HG02852 (cell line): ENCODE measurements around the gene SLC35F1.

Experiments used
- ATAC-seq: cut with Tn5 transposase; IDR thresholded peaks from one replicate; pipeline ENCODE4 v1.9.1; 2021; ENCODE audit warnings: mild to moderate bottlenecking, moderate library complexity; ENCODE audit not compliant: unreplicated experiment

The SLC35F1 gene

GRCh38 chr6:118305081-118305480 lies 398.0 kb downstream of the SLC35F1 start:
- no peak for ATAC-seq

- no peak for ATAC-seq
Observed at GRCh38 chr6:118306392-118307238, 399.6 kb downstream of the SLC35F1 start.

DNA sequence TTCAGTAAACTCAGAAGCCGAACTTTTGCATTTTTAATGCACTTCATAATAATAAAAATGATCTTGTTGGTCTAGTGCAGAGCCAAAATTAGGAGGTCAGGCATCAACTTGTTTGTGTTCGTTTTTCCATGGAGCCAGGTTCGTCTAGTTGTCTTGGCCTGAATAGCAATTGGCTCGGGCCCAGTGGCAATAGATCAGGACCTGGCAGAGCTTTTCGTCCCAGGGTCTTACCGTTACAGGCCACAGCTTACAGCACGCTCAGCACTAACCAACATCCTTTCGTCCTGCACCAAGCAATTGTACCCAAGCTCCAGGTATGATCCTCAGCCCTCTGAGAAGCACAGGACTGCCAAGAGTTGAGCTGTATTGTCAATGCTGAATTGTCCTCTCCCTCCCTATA lies 400.5 kb downstream of the SLC35F1 start:
- no peak for ATAC-seq

GRCh38 chr6:118309337-118310093 lies 402.5 kb downstream of the SLC35F1 start:
- ATAC-seq = no peak

DNA sequence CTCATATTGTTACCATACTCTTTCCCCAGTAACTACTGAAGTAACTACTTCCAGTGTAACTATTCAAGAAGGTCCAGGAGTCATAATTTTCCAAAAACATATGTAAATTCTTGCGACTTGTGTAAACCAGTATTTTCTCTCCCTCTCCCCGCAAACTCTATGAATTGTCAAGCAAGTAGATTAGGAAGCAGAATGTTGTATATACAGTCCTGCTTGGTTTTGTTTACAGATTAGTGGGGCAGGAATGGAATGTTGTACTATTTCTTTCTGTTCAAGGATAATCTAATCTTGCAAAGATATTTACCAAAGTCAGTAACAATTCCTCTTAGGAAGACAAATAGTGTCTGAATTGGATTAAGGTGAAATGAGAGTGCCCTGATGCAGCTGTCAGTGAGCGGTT lies 406.1 kb downstream of the SLC35F1 start:
- no peak for ATAC-seq

GRCh38 chr6:118313762-118314161 lies 406.7 kb downstream of the SLC35F1 start:
- ATAC-seq = no peak

DNA sequence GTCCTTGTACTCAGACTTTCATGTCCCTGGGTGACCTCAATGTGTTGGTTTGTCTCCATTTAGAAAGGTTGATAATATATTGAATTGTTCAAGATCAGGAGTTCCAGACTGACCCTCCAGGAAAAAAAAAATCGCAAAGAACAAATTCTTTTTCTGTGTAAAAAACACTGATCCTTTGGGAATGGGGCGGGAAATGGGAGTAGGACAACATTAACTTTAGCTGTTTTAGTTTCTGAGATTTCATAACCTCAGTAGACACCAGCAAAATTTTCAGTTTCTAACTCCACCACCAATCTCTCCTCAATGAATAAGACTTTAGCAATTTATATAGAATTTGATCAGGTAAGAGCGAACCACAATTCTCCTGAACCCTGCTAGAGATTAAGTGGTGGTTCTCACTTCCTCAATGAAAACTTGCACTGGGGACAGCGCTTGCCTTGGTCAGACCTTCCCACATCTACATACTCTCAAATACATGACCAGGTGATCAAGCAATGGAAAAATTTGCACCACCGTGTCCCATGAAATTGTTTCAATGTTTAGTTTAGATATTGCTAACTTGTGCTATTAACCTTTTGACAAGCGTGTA lies 409.8 kb downstream of the SLC35F1 start:
- ATAC-seq = no peak

DNA sequence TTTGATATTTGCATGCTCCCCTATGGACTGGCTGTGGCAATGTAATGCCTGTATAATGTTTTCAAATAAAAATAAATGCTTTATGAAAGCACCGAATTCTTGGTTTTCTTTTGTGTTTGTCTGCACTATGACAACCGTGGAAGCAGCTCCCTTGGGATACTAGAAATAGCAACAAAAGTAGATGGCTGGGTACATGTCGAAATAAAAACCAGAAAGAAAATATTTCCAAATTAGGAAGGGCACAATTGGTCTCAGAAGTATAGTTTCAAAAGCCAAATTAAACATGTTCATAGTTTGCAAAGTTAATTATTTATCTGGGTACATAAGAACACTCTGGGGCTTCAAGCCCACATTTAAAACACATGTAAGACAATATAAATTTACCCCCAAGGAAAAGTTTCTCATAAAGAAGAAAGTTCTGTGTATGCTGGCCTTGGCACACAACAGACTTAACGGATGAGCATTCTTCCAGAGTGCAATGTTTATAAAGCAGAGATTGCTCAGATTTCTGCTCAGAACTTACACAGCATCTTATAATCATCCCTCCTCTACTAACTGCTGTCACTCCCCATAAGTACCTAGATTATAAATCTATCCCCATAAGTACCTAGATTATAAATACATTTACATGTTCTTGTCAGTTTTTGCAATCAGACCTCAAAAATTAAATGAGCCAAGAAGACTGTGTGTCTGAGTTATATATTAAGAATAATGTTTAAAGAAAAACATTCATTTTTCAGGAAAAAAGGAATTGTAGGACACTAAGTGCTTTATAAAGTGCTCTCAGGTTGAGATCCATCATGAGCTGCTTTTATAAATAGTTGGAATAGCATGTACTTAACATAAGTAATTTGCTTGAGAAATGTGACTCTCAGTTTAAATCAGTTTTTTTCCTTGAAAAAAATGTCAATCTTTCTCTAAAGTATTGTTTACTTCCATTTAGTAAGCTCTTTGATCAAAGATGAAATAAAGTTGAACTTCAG lies 410.8 kb downstream of the SLC35F1 start:
- ATAC-seq = no peak

GRCh38 chr6:118318648-118319047 lies 411.6 kb downstream of the SLC35F1 start:
- ATAC-seq = no peak

DNA sequence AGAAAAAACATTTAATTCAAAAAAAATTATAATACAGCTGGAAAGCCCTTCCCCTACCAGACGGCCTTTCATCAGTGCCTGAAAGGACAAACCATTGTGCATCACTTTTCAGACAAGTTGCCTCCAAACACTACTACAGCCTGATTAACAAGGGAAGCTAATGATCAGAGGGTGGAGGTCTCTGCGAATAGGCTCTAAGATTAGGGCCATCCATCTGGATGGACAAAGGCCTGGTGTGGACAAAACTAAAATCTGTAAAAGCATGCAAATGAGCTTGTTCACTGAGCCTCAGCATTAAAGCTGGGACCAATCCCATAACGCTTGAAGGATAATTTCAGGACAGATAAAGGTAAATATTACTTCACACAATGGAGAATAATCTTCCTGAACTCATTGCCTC lies 412.4 kb downstream of the SLC35F1 start:
- no peak for ATAC-seq

GRCh38 chr6:118319894-118320649 lies 413.0 kb downstream of the SLC35F1 start:
- no peak for ATAC-seq

- no peak for ATAC-seq
Observed at GRCh38 chr6:118320652-118321051, 413.6 kb downstream of the SLC35F1 start.

DNA sequence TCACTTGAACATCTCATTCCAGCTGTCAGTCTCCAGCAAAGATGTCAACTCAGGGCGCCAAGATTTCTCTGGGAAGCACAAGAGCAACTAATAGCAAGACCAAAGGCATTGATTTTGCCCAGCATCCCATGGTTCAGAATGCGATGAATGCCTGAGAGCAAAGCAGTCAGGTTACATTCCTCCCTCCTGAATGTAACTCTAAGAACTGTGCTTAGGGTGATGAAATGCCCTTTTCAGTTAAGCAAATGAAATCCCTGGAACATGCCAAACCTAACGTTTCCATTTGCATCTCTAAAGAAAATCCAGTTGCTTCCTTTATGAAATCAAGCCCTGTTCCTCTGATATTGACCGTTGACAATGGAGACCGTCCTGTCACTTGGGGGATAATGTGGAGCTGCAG lies 417.1 kb downstream of the SLC35F1 start:
- no peak for ATAC-seq

DNA sequence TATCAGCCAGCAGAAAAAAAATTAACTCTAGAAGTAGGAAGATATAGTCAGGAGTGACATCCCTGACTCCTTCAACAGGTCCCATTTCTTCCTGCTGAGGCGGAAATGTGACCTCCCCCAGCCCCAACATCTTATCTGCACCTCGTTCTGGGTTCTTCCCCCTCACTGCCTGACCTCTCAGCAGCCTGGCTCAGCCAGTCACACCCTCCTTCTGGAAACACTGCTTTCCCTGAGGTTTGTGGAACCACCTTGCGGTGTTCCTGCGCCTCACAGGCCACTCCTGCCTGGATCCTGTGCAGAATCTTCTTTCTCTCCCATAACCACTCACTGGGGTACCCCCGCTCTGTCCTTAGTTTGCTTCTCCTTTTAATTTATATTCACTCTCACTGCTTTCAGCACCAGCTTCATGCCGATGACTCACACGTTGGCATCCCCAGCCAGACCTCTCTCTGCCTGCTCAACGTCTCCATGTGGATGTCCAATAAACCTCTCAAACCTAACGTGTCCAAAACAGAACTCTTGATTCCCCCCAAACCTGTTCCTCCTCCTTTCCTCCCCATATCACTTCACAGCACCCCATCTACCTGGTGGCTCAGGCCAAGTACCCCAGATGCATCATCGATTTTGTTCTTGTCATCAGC lies 418.3 kb downstream of the SLC35F1 start:
- ATAC-seq = no peak

- ATAC-seq = no peak
Observed at GRCh38 chr6:118326712-118327111, 419.6 kb downstream of the SLC35F1 start.

DNA sequence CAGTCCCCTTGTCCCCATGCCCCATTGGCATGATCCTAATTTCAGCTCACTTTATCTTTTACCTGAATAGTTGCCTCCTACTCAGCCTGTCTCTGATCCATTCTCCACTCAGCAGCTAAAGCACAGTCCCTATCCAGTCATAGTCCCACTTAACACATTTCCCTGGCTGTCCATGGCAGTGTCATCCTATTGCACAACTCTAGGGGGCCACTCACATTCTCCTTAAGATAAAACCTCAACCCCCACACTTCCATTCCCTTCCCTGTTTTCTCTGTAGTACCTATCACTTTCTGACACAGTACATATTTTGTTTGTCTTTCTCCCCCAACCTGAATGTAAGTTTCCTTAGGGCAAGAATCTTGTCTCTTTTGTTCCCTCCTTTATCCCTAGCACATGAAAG lies 420.2 kb downstream of the SLC35F1 start:
- ATAC-seq = no peak

DNA sequence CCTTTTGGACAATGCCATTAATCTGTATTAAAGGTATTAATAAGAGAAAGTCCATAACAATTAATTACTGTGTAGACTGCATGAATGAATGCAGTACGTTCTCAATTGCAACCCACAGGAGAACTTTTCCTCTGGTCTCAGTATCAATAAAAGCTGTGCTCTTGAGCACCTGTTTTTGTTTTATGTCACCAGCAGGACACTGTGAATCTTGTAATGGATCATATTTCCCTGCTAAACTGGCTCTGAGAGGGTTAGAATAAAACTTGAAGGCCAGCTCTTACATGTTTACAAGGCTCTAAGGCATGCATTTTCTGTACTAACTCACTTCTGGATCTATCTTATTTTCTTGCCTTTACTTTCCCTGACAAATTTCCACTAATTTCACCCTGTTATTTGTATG lies 426.7 kb downstream of the SLC35F1 start:
- ATAC-seq = no peak

DNA sequence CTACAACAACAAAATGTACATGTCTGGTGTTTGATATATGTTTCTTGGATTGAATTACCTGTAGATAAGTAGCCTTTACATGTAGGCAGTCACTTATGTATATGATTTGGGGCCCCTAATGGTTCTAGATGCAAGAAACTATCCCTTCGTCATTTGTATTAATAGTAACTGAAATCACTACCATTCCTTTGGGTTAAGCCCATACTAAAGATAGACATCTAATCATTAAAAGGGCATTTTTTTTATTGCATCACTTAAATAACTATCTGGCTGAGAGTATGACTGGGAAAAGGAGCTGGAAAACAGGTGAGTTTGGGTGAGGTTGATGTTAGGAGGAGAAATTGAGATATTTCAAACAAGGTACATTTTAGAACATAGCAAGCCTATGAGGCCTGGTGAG lies 427.6 kb downstream of the SLC35F1 start:
- ATAC-seq = no peak

GRCh38 chr6:118335325-118335816 lies 428.3 kb downstream of the SLC35F1 start:
- ATAC-seq = no peak
